GM12872 (cell line): ENCODE measurements around the gene NID2.
A peak's percentile ranks its signal among the peaks of the same experiment; 100 is the strongest.

Experiments used
- TF ChIP-seq, protein P1 (sequence below): IDR thresholded peaks from 3 replicates; pipeline ENCODE4 v1.5.1; 2011; ENCODE audit warnings: low read depth, mild to moderate bottlenecking, low read length, moderate library complexity; ENCODE audit not compliant: insufficient read depth

Gene NID2, protein sequence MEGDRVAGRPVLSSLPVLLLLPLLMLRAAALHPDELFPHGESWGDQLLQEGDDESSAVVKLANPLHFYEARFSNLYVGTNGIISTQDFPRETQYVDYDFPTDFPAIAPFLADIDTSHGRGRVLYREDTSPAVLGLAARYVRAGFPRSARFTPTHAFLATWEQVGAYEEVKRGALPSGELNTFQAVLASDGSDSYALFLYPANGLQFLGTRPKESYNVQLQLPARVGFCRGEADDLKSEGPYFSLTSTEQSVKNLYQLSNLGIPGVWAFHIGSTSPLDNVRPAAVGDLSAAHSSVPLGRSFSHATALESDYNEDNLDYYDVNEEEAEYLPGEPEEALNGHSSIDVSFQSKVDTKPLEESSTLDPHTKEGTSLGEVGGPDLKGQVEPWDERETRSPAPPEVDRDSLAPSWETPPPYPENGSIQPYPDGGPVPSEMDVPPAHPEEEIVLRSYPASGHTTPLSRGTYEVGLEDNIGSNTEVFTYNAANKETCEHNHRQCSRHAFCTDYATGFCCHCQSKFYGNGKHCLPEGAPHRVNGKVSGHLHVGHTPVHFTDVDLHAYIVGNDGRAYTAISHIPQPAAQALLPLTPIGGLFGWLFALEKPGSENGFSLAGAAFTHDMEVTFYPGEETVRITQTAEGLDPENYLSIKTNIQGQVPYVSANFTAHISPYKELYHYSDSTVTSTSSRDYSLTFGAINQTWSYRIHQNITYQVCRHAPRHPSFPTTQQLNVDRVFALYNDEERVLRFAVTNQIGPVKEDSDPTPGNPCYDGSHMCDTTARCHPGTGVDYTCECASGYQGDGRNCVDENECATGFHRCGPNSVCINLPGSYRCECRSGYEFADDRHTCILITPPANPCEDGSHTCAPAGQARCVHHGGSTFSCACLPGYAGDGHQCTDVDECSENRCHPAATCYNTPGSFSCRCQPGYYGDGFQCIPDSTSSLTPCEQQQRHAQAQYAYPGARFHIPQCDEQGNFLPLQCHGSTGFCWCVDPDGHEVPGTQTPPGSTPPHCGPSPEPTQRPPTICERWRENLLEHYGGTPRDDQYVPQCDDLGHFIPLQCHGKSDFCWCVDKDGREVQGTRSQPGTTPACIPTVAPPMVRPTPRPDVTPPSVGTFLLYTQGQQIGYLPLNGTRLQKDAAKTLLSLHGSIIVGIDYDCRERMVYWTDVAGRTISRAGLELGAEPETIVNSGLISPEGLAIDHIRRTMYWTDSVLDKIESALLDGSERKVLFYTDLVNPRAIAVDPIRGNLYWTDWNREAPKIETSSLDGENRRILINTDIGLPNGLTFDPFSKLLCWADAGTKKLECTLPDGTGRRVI (N-terminal part only)

GRCh38 chr14:52068615-52069306 is at the start of gene NID2:
TSS of gene NID2 (minus strand) at chr14:52069059. CDS start at chr14:52068994, 65 bp downstream.
- TF ChIP-seq, protein P1, sequence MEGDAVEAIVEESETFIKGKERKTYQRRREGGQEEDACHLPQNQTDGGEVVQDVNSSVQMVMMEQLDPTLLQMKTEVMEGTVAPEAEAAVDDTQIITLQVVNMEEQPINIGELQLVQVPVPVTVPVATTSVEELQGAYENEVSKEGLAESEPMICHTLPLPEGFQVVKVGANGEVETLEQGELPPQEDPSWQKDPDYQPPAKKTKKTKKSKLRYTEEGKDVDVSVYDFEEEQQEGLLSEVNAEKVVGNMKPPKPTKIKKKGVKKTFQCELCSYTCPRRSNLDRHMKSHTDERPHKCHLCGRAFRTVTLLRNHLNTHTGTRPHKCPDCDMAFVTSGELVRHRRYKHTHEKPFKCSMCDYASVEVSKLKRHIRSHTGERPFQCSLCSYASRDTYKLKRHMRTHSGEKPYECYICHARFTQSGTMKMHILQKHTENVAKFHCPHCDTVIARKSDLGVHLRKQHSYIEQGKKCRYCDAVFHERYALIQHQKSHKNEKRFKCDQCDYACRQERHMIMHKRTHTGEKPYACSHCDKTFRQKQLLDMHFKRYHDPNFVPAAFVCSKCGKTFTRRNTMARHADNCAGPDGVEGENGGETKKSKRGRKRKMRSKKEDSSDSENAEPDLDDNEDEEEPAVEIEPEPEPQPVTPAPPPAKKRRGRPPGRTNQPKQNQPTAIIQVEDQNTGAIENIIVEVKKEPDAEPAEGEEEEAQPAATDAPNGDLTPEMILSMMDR: 0 out of 3 replicates have a peak, but pooled peaks have one; percentile 15

DNA sequence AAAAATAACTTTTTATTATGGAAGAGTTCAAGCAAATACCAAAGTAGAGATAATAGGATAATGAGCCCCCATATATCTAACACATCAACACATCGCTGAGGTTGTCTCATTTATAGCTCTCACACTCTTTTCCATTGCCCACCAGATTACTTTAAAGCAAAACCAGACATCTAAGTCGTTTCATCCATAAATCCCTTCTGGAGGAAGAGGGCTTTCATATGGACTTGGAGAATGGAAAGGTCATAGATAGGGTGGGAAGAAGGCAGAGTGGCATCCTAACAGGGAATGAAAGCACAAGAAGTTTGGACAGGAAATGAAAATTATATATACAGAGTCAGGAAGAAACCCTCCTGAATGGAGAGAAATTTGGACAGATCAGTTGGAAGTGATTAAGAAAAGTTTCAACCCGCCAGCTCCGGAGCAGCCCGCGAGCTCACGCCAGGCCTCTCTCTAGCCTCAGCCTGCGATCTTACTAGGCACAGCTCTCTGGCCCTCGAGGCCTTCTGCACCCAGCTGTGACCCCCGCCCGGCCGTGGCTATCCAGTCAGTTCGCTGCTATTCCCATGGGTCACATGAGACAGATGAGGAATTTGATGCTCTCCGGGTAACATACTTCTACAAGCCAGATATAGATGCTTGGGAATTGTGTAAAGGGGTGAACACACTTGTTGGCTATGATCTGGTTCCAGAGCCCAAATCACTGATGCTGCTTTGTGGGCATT is 48.4 kb upstream of the NID2 start:
- TF ChIP-seq, protein P1: no peak

GRCh38 chr14:52115286-52115685 is 46.4 kb upstream of the NID2 start:
- TF ChIP-seq, protein P1: no peak

GRCh38 chr14:52112336-52113018 is 43.6 kb upstream of the NID2 start:
- TF ChIP-seq, protein P1: no peak

DNA sequence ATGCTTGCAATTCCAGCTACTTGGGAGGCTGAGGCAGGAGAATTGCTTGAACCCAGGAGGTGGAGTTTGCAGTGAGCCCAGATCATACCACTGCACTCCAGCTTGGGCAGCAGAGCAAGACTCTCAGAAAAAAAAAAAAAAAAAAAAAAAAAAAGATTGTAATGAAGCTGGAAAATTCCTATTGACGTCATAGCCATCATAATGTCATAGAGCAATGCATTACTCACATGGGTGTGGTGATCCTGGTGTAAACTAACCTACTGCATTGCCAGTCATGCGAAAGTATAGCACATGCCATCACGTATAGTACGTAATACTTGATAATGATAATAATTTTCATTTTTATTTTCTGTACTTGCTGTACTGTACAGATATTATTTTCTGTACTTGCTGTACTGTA is 42.7 kb upstream of the NID2 start:
- TF ChIP-seq, protein P1: no peak
